ENCODE data around the gene PHGDH.

DNA sequence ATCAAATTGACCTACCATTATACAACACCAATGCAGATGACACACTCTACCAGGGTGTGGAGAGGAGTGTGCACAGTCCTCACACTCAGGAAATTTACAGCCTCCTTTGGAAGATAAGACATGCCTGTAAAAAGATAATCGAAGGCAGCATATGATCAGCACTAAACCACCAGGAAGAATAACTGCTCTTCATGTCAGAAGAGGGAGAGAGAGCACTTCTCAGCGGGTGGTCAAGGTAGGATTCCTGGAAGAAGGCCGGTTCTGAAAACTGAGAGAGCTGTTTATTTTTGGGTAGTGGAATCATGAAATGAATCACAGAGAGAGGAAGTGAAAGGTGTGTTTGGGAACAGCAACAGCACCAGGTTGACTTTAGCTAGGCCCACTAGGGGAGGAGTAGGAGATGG is 49.7 kb upstream of the PHGDH start:
- TF ChIP-seq POLR2A (IDR thresholded peaks at IDR 0.05; ENCODE audit: low read length) (no peak), GATA1 (IDR thresholded peaks at IDR 0.05; ENCODE audit: low read depth, low read length) (no peak)
